Measurements from ENCODE around the gene CFAP77. TPM values are rescaled to one million over a fixed set of nuclear protein-coding genes. Genes with fewer than 3 reads are reported as not detected.

The CFAP77 gene
- total RNA-seq, 1 donor from 2014 or later: not detected

GRCh38 chr9:132506977-132507669 lies 97.1 kb downstream of the CFAP77 start:
- TF ChIP-seq CTCF (IDR thresholded peaks at IDR 0.05) (no peak), POLR2A (IDR thresholded peaks at IDR 0.05) (no peak), POLR2AphosphoS5 (IDR thresholded peaks at IDR 0.05; ENCODE audit: insufficient read depth in 1 of 2, low read depth in 1 of 2) (no peak)
- no peak overlapping the region for H3K27ac ChIP-seq
- no peaks in the 10 kb centered on the region for H3K27me3 ChIP-seq
- intact Hi-C loops (cut with DNase I): loop anchor here (5.0 kb wide), 1 partner anchor 290 kb away; no protein-coding TSS in a partner anchor
- DNase-seq (ENCODE audit: extremely low spot score in 2 of 2): no peak
- H3K9me3 ChIP-seq: no peaks in the 10 kb centered on the region
- H3K4me1 ChIP-seq: no peaks in the 10 kb centered on the region
- no peaks in the 10 kb centered on the region for H3K36me3 ChIP-seq
- no peak overlapping the region for H3K4me3 ChIP-seq

GRCh38 chr9:132507670-132508469 lies 97.9 kb downstream of the CFAP77 start:
- TF ChIP-seq POLR2AphosphoS5 (IDR thresholded peaks at IDR 0.05; ENCODE audit: insufficient read depth in 1 of 2, low read depth in 1 of 2) (no peak), POLR2A (IDR thresholded peaks at IDR 0.05) (no peak), CTCF (IDR thresholded peaks at IDR 0.05) (peak; percentile 35 to 62 (median 57))
- Histone ChIP-seq H3K4me3 (no peak overlapping the region), H3K4me1 (no peaks in the 10 kb centered on the region), H3K27ac (no peak overlapping the region), H3K27me3 (no peaks in the 10 kb centered on the region), H3K9me3 (no peaks in the 10 kb centered on the region), H3K36me3 (no peaks in the 10 kb centered on the region)
- intact Hi-C loops (cut with DNase I): loop anchor here (5.0 kb wide), 1 partner anchor 289 kb away; no protein-coding TSS in a partner anchor
- no peak for DNase-seq (ENCODE audit: extremely low spot score in 2 of 2)

- Histone ChIP-seq H3K27ac (no peak overlapping the region), H3K27me3 (no peaks in the 10 kb centered on the region), H3K4me1 (no peaks in the 10 kb centered on the region), H3K9me3 (no peaks in the 10 kb centered on the region), H3K4me3 (no peak overlapping the region), H3K36me3 (no peaks in the 10 kb centered on the region)
- DNase-seq (ENCODE audit: extremely low spot score in 2 of 2): no peak
- TF ChIP-seq CTCF (IDR thresholded peaks at IDR 0.05) (no peak), POLR2AphosphoS5 (IDR thresholded peaks at IDR 0.05; ENCODE audit: insufficient read depth in 1 of 2, low read depth in 1 of 2) (no peak), POLR2A (IDR thresholded peaks at IDR 0.05) (no peak)
- intact Hi-C loops (cut with DNase I): loop anchor here (5.0 kb wide), 1 partner anchor 287 kb away; no protein-coding TSS in a partner anchor
These were observed 100.2 kb downstream of the CFAP77 start for GRCh38 chr9:132509928-132510874.

GRCh38 chr9:132511191-132511999 lies 101.4 kb downstream of the CFAP77 start:
- Histone ChIP-seq H3K36me3 (no peaks in the 10 kb centered on the region), H3K27ac (no peak overlapping the region), H3K4me3 (no peak overlapping the region), H3K9me3 (no peaks in the 10 kb centered on the region), H3K27me3 (no peaks in the 10 kb centered on the region), H3K4me1 (no peaks in the 10 kb centered on the region)
- DNase-seq (ENCODE audit: extremely low spot score in 2 of 2): no peak
- intact Hi-C loops (cut with DNase I): no loop called here
- TF ChIP-seq POLR2A (IDR thresholded peaks at IDR 0.05) (no peak), CTCF (IDR thresholded peaks at IDR 0.05) (no peak), POLR2AphosphoS5 (IDR thresholded peaks at IDR 0.05; ENCODE audit: insufficient read depth in 1 of 2, low read depth in 1 of 2) (no peak)
